BE2C (cell line): ENCODE results near the gene OLFML1.
A peak's percentile ranks its signal among the peaks of the same experiment; 100 is the strongest.

Experiments used
- DNase-seq: peaks from one replicate; pipeline ENCODE4 v3.0.0-alpha.2; 2020
- H3K27me3 ChIP-seq: fragments of 250-450 bp; sonication (Bioruptor Pico); 2 replicates; pipeline ENCODE4 v1.5.1; 2020; ENCODE audit warnings: mild to moderate bottlenecking
- H3K36me3 ChIP-seq: fragments of 250-450 bp; sonication (Bioruptor Pico); 2 replicates; pipeline ENCODE4 v1.5.1; 2020; ENCODE audit warnings: mild to moderate bottlenecking
- H3K4me1 ChIP-seq: fragments of 250-450 bp; sonication (Bioruptor Pico); 2 replicates; pipeline ENCODE4 v1.5.1; 2020
- H3K4me3 ChIP-seq: 2 replicates; pipeline ENCODE4 v1.5.1; 2011; ENCODE audit warnings: low read depth, low read length
- H3K9me3 ChIP-seq: fragments of 250-450 bp; sonication (Bioruptor Pico); 2 replicates; pipeline ENCODE4 v1.5.1; 2020
- TF ChIP-seq, protein P1 (sequence below): IDR thresholded peaks from 2 replicates; pipeline ENCODE4 v1.5.1; 2012; ENCODE audit warnings: mild to moderate bottlenecking, low read depth, low read length

The OLFML1 gene

DNA sequence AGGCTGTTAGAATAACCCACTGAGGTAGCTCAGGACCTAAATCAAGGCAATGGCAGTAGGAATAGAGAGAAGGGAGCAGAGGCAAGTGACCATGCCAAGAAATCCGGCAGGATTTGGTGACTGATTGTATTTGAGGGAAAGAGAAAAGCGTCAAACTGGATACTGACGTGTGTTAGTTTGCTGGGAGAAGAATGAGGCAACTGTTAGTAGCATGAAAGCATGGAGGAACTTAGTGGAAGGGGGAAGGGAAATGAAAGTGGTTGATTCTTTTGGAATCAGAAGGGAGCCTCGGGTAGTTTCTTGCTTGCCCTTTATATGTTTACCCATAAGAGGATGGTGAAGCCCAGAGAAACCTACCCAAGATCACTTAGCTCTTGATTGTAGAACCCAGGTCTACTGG lies 36.8 kb downstream of the OLFML1 start:
- Histone ChIP-seq H3K36me3 (no peaks in the 10 kb centered on the region), H3K9me3 (no peaks in the 10 kb centered on the region), H3K27me3 (no peaks in the 10 kb centered on the region), H3K4me1 (no peaks in the 10 kb centered on the region), H3K4me3 (no peak overlapping the region)
- TF ChIP-seq, protein P1, sequence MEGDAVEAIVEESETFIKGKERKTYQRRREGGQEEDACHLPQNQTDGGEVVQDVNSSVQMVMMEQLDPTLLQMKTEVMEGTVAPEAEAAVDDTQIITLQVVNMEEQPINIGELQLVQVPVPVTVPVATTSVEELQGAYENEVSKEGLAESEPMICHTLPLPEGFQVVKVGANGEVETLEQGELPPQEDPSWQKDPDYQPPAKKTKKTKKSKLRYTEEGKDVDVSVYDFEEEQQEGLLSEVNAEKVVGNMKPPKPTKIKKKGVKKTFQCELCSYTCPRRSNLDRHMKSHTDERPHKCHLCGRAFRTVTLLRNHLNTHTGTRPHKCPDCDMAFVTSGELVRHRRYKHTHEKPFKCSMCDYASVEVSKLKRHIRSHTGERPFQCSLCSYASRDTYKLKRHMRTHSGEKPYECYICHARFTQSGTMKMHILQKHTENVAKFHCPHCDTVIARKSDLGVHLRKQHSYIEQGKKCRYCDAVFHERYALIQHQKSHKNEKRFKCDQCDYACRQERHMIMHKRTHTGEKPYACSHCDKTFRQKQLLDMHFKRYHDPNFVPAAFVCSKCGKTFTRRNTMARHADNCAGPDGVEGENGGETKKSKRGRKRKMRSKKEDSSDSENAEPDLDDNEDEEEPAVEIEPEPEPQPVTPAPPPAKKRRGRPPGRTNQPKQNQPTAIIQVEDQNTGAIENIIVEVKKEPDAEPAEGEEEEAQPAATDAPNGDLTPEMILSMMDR = no peak
- DNase-seq = no peak

DNA sequence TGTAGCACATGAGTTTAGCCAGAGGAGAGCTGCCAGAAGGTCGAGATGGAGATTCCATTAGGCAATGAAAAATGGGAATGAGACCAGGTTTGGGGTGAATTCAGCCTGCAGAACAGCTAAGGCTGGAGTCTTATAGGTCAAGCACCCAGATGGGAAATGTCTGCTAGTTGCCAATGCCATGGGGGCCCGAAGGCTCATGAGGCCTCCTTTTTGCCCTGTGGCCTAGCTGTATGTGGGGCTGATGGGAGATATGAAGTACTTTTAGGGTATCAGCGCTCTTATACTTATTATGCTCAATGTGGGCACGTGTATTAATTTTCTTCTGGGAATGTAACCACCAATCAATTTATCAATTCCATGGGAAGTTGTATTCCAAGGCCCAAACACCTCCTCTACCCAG lies 37.2 kb downstream of the OLFML1 start:
- TF ChIP-seq, protein P1 = no peak
- H3K4me1 ChIP-seq = no peaks in the 10 kb centered on the region
- H3K9me3 ChIP-seq = no peaks in the 10 kb centered on the region
- no peaks in the 10 kb centered on the region for H3K27me3 ChIP-seq
- H3K4me3 ChIP-seq = no peak overlapping the region
- no peak for DNase-seq
- no peaks in the 10 kb centered on the region for H3K36me3 ChIP-seq

DNA sequence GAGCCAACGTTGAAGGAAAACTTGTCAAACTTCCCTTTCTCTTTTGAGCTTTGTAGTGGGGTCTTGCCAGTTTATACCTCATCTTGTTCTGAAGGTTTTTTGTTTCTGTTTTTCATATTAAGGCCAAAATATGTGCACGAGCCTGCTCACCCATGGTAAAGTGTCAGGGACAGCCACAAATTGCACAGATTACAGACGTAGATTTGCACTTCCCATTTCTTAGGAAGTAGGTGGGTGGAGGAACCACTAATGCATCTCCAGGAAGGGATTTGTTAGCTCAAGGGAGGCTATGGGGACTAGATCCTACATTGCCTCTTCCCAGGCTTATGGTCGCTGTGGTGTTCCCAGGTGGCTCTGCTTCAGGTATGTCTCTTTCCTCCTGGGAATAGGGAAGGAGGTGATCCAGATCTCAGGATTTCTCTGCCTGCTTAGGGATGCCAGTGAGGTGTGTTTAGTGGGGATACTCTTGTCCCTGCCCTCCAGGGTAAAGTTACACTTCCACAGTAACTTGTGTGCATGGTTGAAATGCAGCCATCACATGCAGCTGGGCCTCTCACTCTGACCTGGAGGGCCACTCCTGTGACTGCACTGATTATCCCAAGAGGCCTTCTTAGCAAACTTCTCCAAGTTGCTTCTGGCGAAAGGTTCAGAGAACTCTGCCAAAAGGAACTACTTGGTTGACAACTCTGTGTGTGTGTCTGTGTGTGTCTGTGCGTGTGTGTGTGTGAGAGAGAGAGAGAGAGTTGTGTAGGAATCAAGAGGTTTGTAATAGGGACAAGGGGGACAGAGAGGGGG lies 38.3 kb downstream of the OLFML1 start:
- no peaks in the 10 kb centered on the region for H3K36me3 ChIP-seq
- DNase-seq = no peak
- H3K4me1 ChIP-seq = no peaks in the 10 kb centered on the region
- TF ChIP-seq, protein P1 = no peak
- H3K27me3 ChIP-seq = no peaks in the 10 kb centered on the region
- H3K4me3 ChIP-seq = no peak overlapping the region
- H3K9me3 ChIP-seq = no peaks in the 10 kb centered on the region

DNA sequence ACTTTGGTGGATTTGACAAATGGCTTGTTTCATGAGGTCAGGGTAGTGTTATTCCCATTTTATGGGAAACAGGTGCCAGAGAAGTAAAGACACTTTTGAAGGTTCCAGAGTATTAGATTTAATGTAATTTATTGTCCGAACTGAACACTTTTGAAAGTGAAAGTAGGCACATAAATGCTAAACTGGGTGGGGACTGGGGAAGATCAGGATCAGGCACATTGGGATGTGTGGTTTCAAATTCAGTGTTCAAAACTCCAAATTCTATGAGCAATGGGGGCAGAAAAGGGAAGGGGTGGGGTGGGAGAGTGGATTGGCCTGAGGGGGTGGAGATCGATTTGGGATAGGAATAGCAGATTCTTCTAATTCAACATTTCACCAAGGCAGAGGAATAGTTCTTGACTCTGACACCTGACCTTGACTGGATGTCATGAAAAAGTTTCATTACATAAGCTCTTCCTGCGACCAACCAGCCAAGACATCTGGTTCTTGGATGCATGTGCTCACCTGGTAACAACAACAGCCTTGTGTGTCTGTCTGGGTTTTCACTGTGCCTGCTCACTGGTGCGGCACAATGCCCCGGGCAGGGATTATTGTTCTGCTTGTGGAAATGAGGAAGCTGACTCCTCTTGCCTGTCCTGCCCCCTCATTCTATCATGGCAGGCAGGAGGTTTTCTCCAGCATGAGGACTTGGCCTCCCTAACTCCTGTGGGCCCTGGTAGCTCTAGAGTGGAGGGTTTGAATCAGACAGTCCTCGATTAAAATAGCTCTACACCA lies 39.3 kb downstream of the OLFML1 start:
- no peak overlapping the region for H3K4me3 ChIP-seq
- DNase-seq = peak; percentile 37
- H3K4me1 ChIP-seq = no peaks in the 10 kb centered on the region
- TF ChIP-seq, protein P1 = no peak
- no peaks in the 10 kb centered on the region for H3K9me3 ChIP-seq
- H3K27me3 ChIP-seq = no peaks in the 10 kb centered on the region
- H3K36me3 ChIP-seq = no peaks in the 10 kb centered on the region

DNA sequence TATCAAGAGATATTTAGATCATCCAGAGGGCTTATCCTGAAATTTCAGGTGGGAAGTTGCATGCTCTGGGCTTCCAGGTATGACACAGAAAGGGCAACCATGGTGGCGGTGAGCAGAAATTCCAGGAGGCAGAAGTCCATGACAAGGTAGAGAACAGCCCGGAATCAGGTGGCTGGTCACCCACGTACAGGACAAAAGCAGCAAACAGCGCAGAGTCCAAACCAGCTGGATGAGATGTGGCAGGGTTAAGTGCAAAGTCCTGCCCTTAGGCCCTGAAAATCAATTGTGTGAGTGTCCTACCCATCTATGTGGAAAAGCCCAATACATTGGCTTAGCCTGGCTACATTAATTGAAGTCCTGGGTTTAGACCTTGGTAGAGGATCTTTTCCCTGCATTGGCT lies 40.1 kb downstream of the OLFML1 start:
- TF ChIP-seq, protein P1 = no peak
- Histone ChIP-seq H3K4me3 (no peak overlapping the region), H3K4me1 (no peaks in the 10 kb centered on the region), H3K27me3 (no peaks in the 10 kb centered on the region), H3K9me3 (no peaks in the 10 kb centered on the region), H3K36me3 (no peaks in the 10 kb centered on the region)
- no peak for DNase-seq

DNA sequence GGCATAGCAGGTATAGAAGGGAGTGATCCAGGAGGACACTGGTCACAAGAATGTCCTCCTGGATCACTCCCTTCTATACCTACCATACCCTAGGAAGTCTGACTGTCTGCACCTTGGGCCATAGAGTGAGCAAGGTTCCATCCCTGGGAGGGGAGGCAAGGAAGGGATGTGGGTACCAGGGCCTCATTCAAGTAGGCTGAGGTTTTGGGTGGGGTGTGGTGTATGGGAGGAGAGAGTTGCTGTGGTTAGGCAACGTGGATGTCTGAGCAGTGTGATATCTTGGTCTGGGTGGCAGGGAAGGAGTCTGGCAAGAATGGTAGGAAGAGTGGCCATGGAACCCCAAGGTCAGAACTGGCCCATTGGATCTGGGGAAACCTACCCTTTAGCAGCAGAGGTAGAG lies 41.7 kb downstream of the OLFML1 start:
- Histone ChIP-seq H3K36me3 (no peaks in the 10 kb centered on the region), H3K27me3 (no peaks in the 10 kb centered on the region), H3K4me1 (no peaks in the 10 kb centered on the region), H3K4me3 (no peak overlapping the region), H3K9me3 (no peaks in the 10 kb centered on the region)
- no peak for DNase-seq
- TF ChIP-seq, protein P1 = no peak
